ENCODE results near the gene AKR1B15. TPM values are rescaled to one million over a fixed set of nuclear protein-coding genes. Genes with fewer than 3 reads are reported as not detected.
"Not testable (repeated sequence)": the region's sequence is repeated elsewhere in the genome, so short reads cannot be mapped to it uniquely, and the experiment has no call there.

The AKR1B15 gene
- total RNA-seq, 1 experiment from 2014 or later: not detected

- Histone ChIP-seq H3K36me3 (replicated peaks; ENCODE audit: control insufficient read depth, insufficient read depth, low read length) (no peaks in the 10 kb centered on the region), H3K27me3 (ENCODE audit: control insufficient read depth, insufficient read depth, low read length) (no peaks in the 10 kb centered on the region), H3K4me3 (ENCODE audit: insufficient read depth, low read depth, low read length) (no peak overlapping the region)
- no peak for DNase-seq
These were observed 26.3 kb upstream of the AKR1B15 start for GRCh38 chr7:134522601-134523000.

- H3K36me3 ChIP-seq (replicated peaks; ENCODE audit: control insufficient read depth, insufficient read depth, low read length); H3K4me3 ChIP-seq (ENCODE audit: insufficient read depth, low read depth, low read length); DNase-seq; H3K27me3 ChIP-seq (ENCODE audit: control insufficient read depth, insufficient read depth, low read length): not testable (repeated sequence)
These were observed 23.5 kb upstream of the AKR1B15 start for GRCh38 chr7:134525449-134525848.

GRCh38 chr7:134526552-134527248 lies 22.2 kb upstream of the AKR1B15 start:
- not testable (repeated sequence) for H3K4me3 ChIP-seq (ENCODE audit: insufficient read depth, low read depth, low read length); H3K36me3 ChIP-seq (replicated peaks; ENCODE audit: control insufficient read depth, insufficient read depth, low read length)

GRCh38 chr7:134527979-134528371 lies 20.9 kb upstream of the AKR1B15 start:
- no peaks in the 10 kb centered on the region for H3K36me3 ChIP-seq (replicated peaks; ENCODE audit: control insufficient read depth, insufficient read depth, low read length)
- DNase-seq: no peak
- H3K27me3 ChIP-seq (ENCODE audit: control insufficient read depth, insufficient read depth, low read length): no peaks in the 10 kb centered on the region
- no peak overlapping the region for H3K4me3 ChIP-seq (ENCODE audit: insufficient read depth, low read depth, low read length)

More at GRCh38 chr7:134526552-134527248, 22.2 kb upstream of the AKR1B15 start:
- not testable (repeated sequence) for H3K27me3 ChIP-seq (ENCODE audit: control insufficient read depth, insufficient read depth, low read length); DNase-seq

- Histone ChIP-seq H3K27me3 (ENCODE audit: control insufficient read depth, insufficient read depth, low read length) (no peaks in the 10 kb centered on the region), H3K4me3 (ENCODE audit: insufficient read depth, low read depth, low read length) (no peak overlapping the region), H3K36me3 (replicated peaks; ENCODE audit: control insufficient read depth, insufficient read depth, low read length) (no peaks in the 10 kb centered on the region)
- no peak for DNase-seq
These were observed 20.2 kb upstream of the AKR1B15 start for GRCh38 chr7:134528749-134529148.

GRCh38 chr7:134530460-134530859 lies 18.4 kb upstream of the AKR1B15 start:
- H3K4me3 ChIP-seq (ENCODE audit: insufficient read depth, low read depth, low read length): no peak overlapping the region
- H3K36me3 ChIP-seq (replicated peaks; ENCODE audit: control insufficient read depth, insufficient read depth, low read length): no peaks in the 10 kb centered on the region
- no peaks in the 10 kb centered on the region for H3K27me3 ChIP-seq (ENCODE audit: control insufficient read depth, insufficient read depth, low read length)
- no peak for DNase-seq

GRCh38 chr7:134532180-134532953 lies 16.5 kb upstream of the AKR1B15 start:
- no peak overlapping the region for H3K4me3 ChIP-seq (ENCODE audit: insufficient read depth, low read depth, low read length)
- no peaks in the 10 kb centered on the region for H3K27me3 ChIP-seq (ENCODE audit: control insufficient read depth, insufficient read depth, low read length)
- DNase-seq: no peak
- H3K36me3 ChIP-seq (replicated peaks; ENCODE audit: control insufficient read depth, insufficient read depth, low read length): no peaks in the 10 kb centered on the region

- Histone ChIP-seq H3K36me3 (replicated peaks; ENCODE audit: control insufficient read depth, insufficient read depth, low read length) (no peaks in the 10 kb centered on the region), H3K27me3 (ENCODE audit: control insufficient read depth, insufficient read depth, low read length) (no peaks in the 10 kb centered on the region), H3K4me3 (ENCODE audit: insufficient read depth, low read depth, low read length) (no peak overlapping the region)
- DNase-seq: no peak
These were observed 16.0 kb upstream of the AKR1B15 start for GRCh38 chr7:134532954-134533218.

- Histone ChIP-seq H3K36me3 (replicated peaks; ENCODE audit: control insufficient read depth, insufficient read depth, low read length) (no peaks in the 10 kb centered on the region), H3K4me3 (ENCODE audit: insufficient read depth, low read depth, low read length) (no peak overlapping the region), H3K27me3 (ENCODE audit: control insufficient read depth, insufficient read depth, low read length) (no peaks in the 10 kb centered on the region)
- DNase-seq: no peak
These were observed 15.6 kb upstream of the AKR1B15 start for GRCh38 chr7:134533288-134533771.

GRCh38 chr7:134534633-134535032 lies 14.3 kb upstream of the AKR1B15 start:
- H3K36me3 ChIP-seq (replicated peaks; ENCODE audit: control insufficient read depth, insufficient read depth, low read length): no peaks in the 10 kb centered on the region
- H3K27me3 ChIP-seq (ENCODE audit: control insufficient read depth, insufficient read depth, low read length): no peaks in the 10 kb centered on the region
- no peak overlapping the region for H3K4me3 ChIP-seq (ENCODE audit: insufficient read depth, low read depth, low read length)
- DNase-seq: no peak

- Histone ChIP-seq H3K36me3 (replicated peaks; ENCODE audit: control insufficient read depth, insufficient read depth, low read length) (no peaks in the 10 kb centered on the region), H3K27me3 (ENCODE audit: control insufficient read depth, insufficient read depth, low read length) (no peaks in the 10 kb centered on the region), H3K4me3 (ENCODE audit: insufficient read depth, low read depth, low read length) (no peak overlapping the region)
- no peak for DNase-seq
These were observed 13.5 kb upstream of the AKR1B15 start for GRCh38 chr7:134535272-134535918.

- H3K27me3 ChIP-seq (ENCODE audit: control insufficient read depth, insufficient read depth, low read length): no peaks in the 10 kb centered on the region
- no peaks in the 10 kb centered on the region for H3K36me3 ChIP-seq (replicated peaks; ENCODE audit: control insufficient read depth, insufficient read depth, low read length)
- H3K4me3 ChIP-seq (ENCODE audit: insufficient read depth, low read depth, low read length): no peak overlapping the region
- no peak for DNase-seq
These were observed 13.0 kb upstream of the AKR1B15 start for GRCh38 chr7:134535919-134536299.

- H3K36me3 ChIP-seq (replicated peaks; ENCODE audit: control insufficient read depth, insufficient read depth, low read length); DNase-seq; H3K27me3 ChIP-seq (ENCODE audit: control insufficient read depth, insufficient read depth, low read length); H3K4me3 ChIP-seq (ENCODE audit: insufficient read depth, low read depth, low read length): not testable (repeated sequence)
These were observed 12.4 kb upstream of the AKR1B15 start for GRCh38 chr7:134536558-134536957.

GRCh38 chr7:134537273-134537781 lies 11.6 kb upstream of the AKR1B15 start:
- not testable (repeated sequence) for H3K4me3 ChIP-seq (ENCODE audit: insufficient read depth, low read depth, low read length); DNase-seq; H3K27me3 ChIP-seq (ENCODE audit: control insufficient read depth, insufficient read depth, low read length); H3K36me3 ChIP-seq (replicated peaks; ENCODE audit: control insufficient read depth, insufficient read depth, low read length)

All from H7 (cell line).